HEK293T (cell line): ENCODE data around the gene INCA1.
A peak's percentile ranks its signal among the peaks of the same experiment; 100 is the strongest.

ENCODE experiments used
- CTCF ChIA-PET: fragments of 350-600 bp; formaldehyde crosslinking; extraction: SDS; loops from one replicate; lab custom pipeline; 2021; ENCODE audit warnings: antibody characterized with exemption, inconsistent platforms; lab: Yijun Ruan, JAX
- POLR2A ChIA-PET: fragments of 350-600 bp; formaldehyde crosslinking; extraction: SDS; loops from one replicate; lab custom pipeline; 2020; ENCODE audit warnings: antibody characterized with exemption, inconsistent platforms; lab: Yijun Ruan, JAX
- DNase-seq: peaks from one replicate; pipeline ENCODE4 v3.0.0; 2012; ENCODE audit warnings: mixed read lengths; ENCODE audit errors: extremely low spot score
- ARNT ChIP-seq: fragments of 450-650 bp; IDR thresholded peaks from 2 replicates; pipeline ENCODE4 v1.6.1; 2017; ENCODE audit warnings: mild to moderate bottlenecking
- BHLHE40 ChIP-seq: fragments of 450-650 bp; IDR thresholded peaks from 2 replicates; pipeline ENCODE4 v1.6.1; 2016; ENCODE audit warnings: mild to moderate bottlenecking, moderate library complexity, borderline replicate concordance
- CTBP1 ChIP-seq: fragments of 450-650 bp; IDR thresholded peaks from 2 replicates; pipeline ENCODE4 v1.6.1; 2016; ENCODE audit warnings: borderline replicate concordance
- ELF4 ChIP-seq: fragments of 450-650 bp; IDR thresholded peaks from 2 replicates; pipeline ENCODE4 v1.6.1; 2017; ENCODE audit warnings: antibody characterized with exemption
- FOXA1 ChIP-seq: fragments of 450-650 bp; IDR thresholded peaks from 2 replicates; pipeline ENCODE4 v1.6.1; 2016; ENCODE audit warnings: mild to moderate bottlenecking
- FOXK2 ChIP-seq: fragments of 450-650 bp; IDR thresholded peaks from 2 replicates; pipeline ENCODE4 v1.6.1; 2016; ENCODE audit warnings: mild to moderate bottlenecking
- FOXM1 ChIP-seq: fragments of 450-650 bp; IDR thresholded peaks from 2 replicates; pipeline ENCODE4 v1.6.1; 2017; ENCODE audit warnings: mild to moderate bottlenecking, borderline replicate concordance
- HDGF ChIP-seq: fragments of 450-650 bp; IDR thresholded peaks from 2 replicates; pipeline ENCODE4 v1.6.1; 2017; ENCODE audit warnings: antibody characterized with exemption, borderline replicate concordance
- L3MBTL2 ChIP-seq: fragments of 450-650 bp; conservative IDR thresholded peaks from 2 replicates; pipeline ENCODE4 v1.6.1; 2016; ENCODE audit warnings: mild to moderate bottlenecking
- LEF1 ChIP-seq: fragments of 450-650 bp; IDR thresholded peaks from 2 replicates; pipeline ENCODE4 v1.6.1; 2017; ENCODE audit warnings: mild to moderate bottlenecking, borderline replicate concordance
- NFRKB ChIP-seq: fragments of 450-650 bp; IDR thresholded peaks from 2 replicates; pipeline ENCODE4 v1.6.1; 2016; ENCODE audit warnings: mild to moderate bottlenecking, moderate library complexity
- PKNOX1 ChIP-seq: fragments of 450-650 bp; IDR thresholded peaks from 2 replicates; pipeline ENCODE4 v1.6.1; 2016
- SP1 ChIP-seq: fragments of 450-650 bp; IDR thresholded peaks from 2 replicates; pipeline ENCODE4 v1.6.1; 2017
- SUZ12 ChIP-seq: fragments of 450-650 bp; IDR thresholded peaks from 2 replicates; pipeline ENCODE4 v1.6.1; 2016; ENCODE audit warnings: mild to moderate bottlenecking
- TARDBP ChIP-seq: fragments of 450-650 bp; IDR thresholded peaks from 2 replicates; pipeline ENCODE4 v1.6.1; 2016
- ZNF384 ChIP-seq: fragments of 450-650 bp; IDR thresholded peaks from 2 replicates; pipeline ENCODE4 v1.6.1; 2016

INCA1 gene

GRCh38 chr17:4945176-4945943 is 52.0 kb downstream of the INCA1 start:
- ChIA-PET POLR2A (interaction anchor here (1.5 to 3.6 kb wide), 3 partner anchors 20 to 36 kb away, joined by 3 to 14 read pairs (median 7); partner anchors contain the start of gene SPAG7), CTCF (interaction anchor here (1.0 to 1.5 kb wide), 2 partner anchors 42 kb away, joined by 3 read pairs; partner anchors contain the start of genes CAMTA2 and CHRNE)
- TF ChIP-seq ELF4 (peak; percentile 9; the same call in 1 of the 2 replicates), L3MBTL2 (no peak)
- no peak for DNase-seq

GRCh38 chr17:4944554-4945175 is 52.7 kb downstream of the INCA1 start:
- TF ChIP-seq FOXA1 (no peak), ELF4 (no peak), ZNF384 (no peak), ARNT (no peak), TARDBP (no peak), PKNOX1 (no peak)
- ChIA-PET CTCF (interaction anchor here (1.0 kb wide), 1 partner anchor 43 kb away, joined by 3 read pairs; the partner anchor contains the start of gene CAMTA2), POLR2A (interaction anchor here (1.5 to 3.6 kb wide), 2 partner anchors 21 to 23 kb away, joined by 3 to 14 read pairs; partner anchors contain the start of gene SPAG7)
- DNase-seq = no peak

GRCh38 chr17:4944163-4944553 is 53.2 kb downstream of the INCA1 start:
- CTCF ChIA-PET = no interaction called here
- no peak for DNase-seq
- no peak for TF ChIP-seq SP1
- no peak for TF ChIP-seq ZNF384
- TF ChIP-seq SUZ12 = no peak
- no peak for TF ChIP-seq FOXK2
- no peak for TF ChIP-seq PKNOX1
- POLR2A ChIA-PET = interaction anchor here (1.5 to 3.6 kb wide), 2 partner anchors 22 to 23 kb away, joined by 3 to 14 read pairs; partner anchors contain the start of gene SPAG7

GRCh38 chr17:4942760-4943508 is 54.4 kb downstream of the INCA1 start:
- TF ChIP-seq FOXK2 (no peak), ARNT (no peak), FOXM1 (no peak), NFRKB (no peak), SUZ12 (no peak), LEF1 (no peak), ELF4 (no peak), PKNOX1 (no peak), ZNF384 (no peak), SP1 (no peak), HDGF (no peak), TARDBP (no peak), L3MBTL2 (no peak), CTBP1 (no peak), BHLHE40 (no peak), FOXA1 (no peak)
- DNase-seq = no peak
- POLR2A ChIA-PET = interaction anchor here (3.6 kb wide), 1 partner anchor 24 kb away, joined by 14 read pairs; the partner anchor contains the start of gene SPAG7
- CTCF ChIA-PET = no interaction called here

- no peak for DNase-seq
- ChIA-PET POLR2A (interaction anchor here (3.1 kb wide), 1 partner anchor 26 kb away, joined by 84 read pairs; the partner anchor contains the start of gene SPAG7), CTCF (interaction anchor here (1.1 kb wide), 1 partner anchor 46 kb away, joined by 3 read pairs; the partner anchor contains the start of gene CAMTA2)
- TF ChIP-seq FOXK2 (no peak), NFRKB (no peak), ARNT (no peak), CTBP1 (no peak)
Observed at GRCh38 chr17:4941319-4941610, 56.1 kb downstream of the INCA1 start.
